GM19452 (cell line): Measurements from ENCODE around the gene AKR1E2.

Experiments used
- ATAC-seq: cut with Tn5 transposase; IDR thresholded peaks from one replicate; pipeline ENCODE4 v1.9.1; 2021; ENCODE audit not compliant: unreplicated experiment

AKR1E2 gene

GRCh38 chr10:4889959-4890358 is 64.0 kb downstream of the AKR1E2 start:
- ATAC-seq = no peak

DNA sequence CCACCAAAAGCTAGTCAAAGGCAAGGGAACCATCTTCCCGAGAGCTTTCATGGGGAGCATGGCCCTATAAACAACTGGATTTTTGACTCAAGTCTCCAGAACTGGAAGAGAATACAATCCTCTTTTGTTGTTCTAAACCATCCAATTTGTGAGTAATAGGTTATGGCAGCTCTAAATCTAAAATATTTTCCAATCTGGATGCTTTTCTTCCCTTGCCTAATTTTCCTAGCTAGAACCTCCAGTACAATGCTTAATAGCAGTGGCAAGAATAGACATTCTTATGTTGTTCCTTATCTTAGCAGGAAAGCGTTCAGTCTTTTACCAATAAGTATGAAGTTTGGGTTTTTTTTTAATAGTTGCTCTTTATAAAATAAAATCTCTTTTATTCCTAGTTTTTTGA is 66.7 kb downstream of the AKR1E2 start:
- ATAC-seq = no peak

GRCh38 chr10:4894335-4894734 is 68.3 kb downstream of the AKR1E2 start:
- ATAC-seq = no peak
